ENCODE data around the gene DDX47.

- TF ChIP-seq CTCF (IDR thresholded peaks at IDR 0.05; ENCODE audit: low read depth, low read length, missing input control), result no peak
- TF ChIP-seq HNF4A (conservative IDR thresholded peaks at IDR 0.05), result no peak
- no peak for TF ChIP-seq GABPA (IDR thresholded peaks at IDR 0.05 in 1 of 2, conservative IDR thresholded peaks at IDR 0.05 in 1 of 2)
- TF ChIP-seq JUND (IDR thresholded peaks at IDR 0.05), result no peak
Observed at GRCh38 chr12:12823811-12824210, 10.7 kb downstream of the DDX47 start.
